DND-41 (cell line): ENCODE data around the gene ATP6V0D1.

Experiments
- CTCF ChIP-seq: IDR thresholded peaks from 2 replicates; pipeline ENCODE4 v1.5.1; 2012; ENCODE audit warnings: borderline replicate concordance, low read length, moderate library complexity, mild to moderate bottlenecking; ENCODE audit not compliant: poor library complexity, severe bottlenecking; ENCODE audit errors: extremely low read depth
- EZH2 ChIP-seq: IDR thresholded peaks from 3 replicates; pipeline ENCODE4 v1.6.1; 2012; ENCODE audit warnings: borderline replicate concordance, low read depth, mild to moderate bottlenecking, moderate library complexity, low read length, inconsistent platforms; ENCODE audit not compliant: severe bottlenecking

- TF ChIP-seq CTCF, result no peak
- no peak for TF ChIP-seq EZH2
These were observed 76.2 kb downstream of the ATP6V0D1 start for GRCh38 chr16:67404740-67405226.
